HG03469 (cell line): ENCODE results near the gene CALCOCO2.

Experiments
- ATAC-seq: cut with Tn5 transposase; IDR thresholded peaks from one replicate; pipeline ENCODE4 v1.9.1; 2021; ENCODE audit warnings: mild to moderate bottlenecking, moderate library complexity, moderate number of reproducible peaks; ENCODE audit not compliant: unreplicated experiment

CALCOCO2 gene

GRCh38 chr17:48909783-48910182, 78.9 kb downstream of the CALCOCO2 start:
- no peak for ATAC-seq

- no peak for ATAC-seq
Measured at GRCh38 chr17:48910370-48910769, 79.5 kb downstream of the CALCOCO2 start.

DNA sequence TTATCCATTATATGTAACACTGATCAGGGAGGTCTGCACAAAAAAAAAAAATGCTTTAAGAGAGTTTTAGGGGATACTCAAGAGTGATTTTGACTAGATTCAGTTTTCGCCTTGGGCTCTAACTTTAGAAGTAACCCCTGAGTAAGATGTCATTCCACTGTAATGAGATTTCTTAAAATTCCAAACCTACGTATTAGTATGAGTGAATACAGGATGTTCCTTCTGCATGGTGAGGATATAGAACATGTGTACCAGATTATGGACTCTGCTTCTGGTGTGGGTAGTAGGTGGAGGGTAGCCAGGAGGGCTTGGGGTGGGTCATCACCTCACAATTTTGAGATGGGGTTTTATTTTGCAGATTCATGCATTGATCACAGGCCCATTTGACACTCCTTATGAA, 81.6 kb downstream of the CALCOCO2 start:
- ATAC-seq, result no peak
